Stimulated activated CD8-positive, alpha-beta memory T cell treated with anti-CD3 and anti-CD28 coated beads, Interleukin-15, amount 100 ng/mL, for 24 hours (primary cell): Measurements from ENCODE around the gene CCDC92B.
"Not testable (repeated sequence)": the region's sequence is repeated elsewhere in the genome, so short reads cannot be mapped to it uniquely, and the experiment has no call there.

Source experiments
- DNase-seq: peaks from one replicate; pipeline ENCODE4 v3.0.0-alpha.2; 2020; ENCODE audit warnings: low read depth

Gene CCDC92B

GRCh38 chr17:2689411-2690164, 59.9 kb downstream of the CCDC92B start:
- no peak for DNase-seq

- no peak for DNase-seq
Observed at GRCh38 chr17:2688351-2689342, 60.8 kb downstream of the CCDC92B start.

- no peak for DNase-seq
Observed at GRCh38 chr17:2687074-2687418, 62.4 kb downstream of the CCDC92B start.

GRCh38 chr17:2685696-2686095, 63.8 kb downstream of the CCDC92B start:
- no peak for DNase-seq

GRCh38 chr17:2684549-2684948, 64.9 kb downstream of the CCDC92B start:
- no peak for DNase-seq

GRCh38 chr17:2683912-2684311, 65.5 kb downstream of the CCDC92B start:
- no peak for DNase-seq

- no peak for DNase-seq
Observed at GRCh38 chr17:2682176-2682938, 67.1 kb downstream of the CCDC92B start.

GRCh38 chr17:2681650-2682049, 67.8 kb downstream of the CCDC92B start:
- DNase-seq = no peak

- DNase-seq = no peak
Observed at GRCh38 chr17:2680961-2681360, 68.5 kb downstream of the CCDC92B start.

- DNase-seq = not testable (repeated sequence)
Observed at GRCh38 chr17:2679247-2679646, 70.2 kb downstream of the CCDC92B start.
